HG02840 (cell line): ENCODE data around the gene TMEM223.
A peak's percentile ranks its signal among the peaks of the same experiment; 100 is the strongest.
"Not testable (repeated sequence)": the region's sequence is repeated elsewhere in the genome, so short reads cannot be mapped to it uniquely, and the experiment has no call there.

Experiments used
- ATAC-seq: cut with Tn5 transposase; IDR thresholded peaks from one replicate; pipeline ENCODE4 v1.9.1; 2021; ENCODE audit warnings: mild to moderate bottlenecking, moderate library complexity, moderate number of reproducible peaks; ENCODE audit not compliant: unreplicated experiment, low FRiP score

Gene TMEM223, protein sequence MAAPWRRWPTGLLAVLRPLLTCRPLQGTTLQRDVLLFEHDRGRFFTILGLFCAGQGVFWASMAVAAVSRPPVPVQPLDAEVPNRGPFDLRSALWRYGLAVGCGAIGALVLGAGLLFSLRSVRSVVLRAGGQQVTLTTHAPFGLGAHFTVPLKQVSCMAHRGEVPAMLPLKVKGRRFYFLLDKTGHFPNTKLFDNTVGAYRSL

DNA sequence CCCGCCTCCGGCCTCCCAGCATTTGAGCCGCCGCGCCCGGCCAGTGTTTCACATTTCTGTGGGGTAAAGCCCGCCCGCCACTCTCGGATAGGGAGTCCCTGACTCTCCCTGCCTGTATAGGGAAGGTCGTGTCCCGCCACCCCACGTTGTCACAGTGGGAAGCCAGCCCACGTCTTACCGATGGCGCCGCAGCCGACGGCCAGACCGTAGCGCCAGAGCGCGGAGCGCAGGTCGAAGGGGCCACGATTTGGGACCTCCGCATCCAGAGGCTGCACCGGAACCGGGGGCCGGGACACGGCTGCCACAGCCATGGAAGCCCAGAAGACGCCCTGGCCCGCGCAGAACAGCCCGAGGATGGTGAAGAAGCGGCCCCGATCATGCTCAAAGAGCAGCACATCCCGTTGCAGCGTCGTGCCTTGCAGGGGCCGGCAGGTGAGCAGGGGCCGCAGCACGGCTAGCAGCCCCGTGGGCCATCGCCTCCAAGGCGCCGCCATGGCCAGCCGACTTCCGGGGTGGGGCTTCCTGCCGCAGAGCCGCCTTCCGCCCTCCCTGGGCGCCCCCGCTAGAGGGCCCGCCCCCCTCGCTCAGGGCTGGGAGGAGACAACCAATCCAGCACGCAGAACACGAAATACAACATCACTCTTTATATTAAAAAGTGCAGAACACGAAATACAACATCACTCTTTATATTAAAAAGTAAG is at the start of gene TMEM223:
Gene TMEM223 (minus strand): TSS at position 506 of the 701 bp plus-strand sequence. CDS start 12 bp downstream, at position 494.
- ATAC-seq: peak; percentile 46

DNA sequence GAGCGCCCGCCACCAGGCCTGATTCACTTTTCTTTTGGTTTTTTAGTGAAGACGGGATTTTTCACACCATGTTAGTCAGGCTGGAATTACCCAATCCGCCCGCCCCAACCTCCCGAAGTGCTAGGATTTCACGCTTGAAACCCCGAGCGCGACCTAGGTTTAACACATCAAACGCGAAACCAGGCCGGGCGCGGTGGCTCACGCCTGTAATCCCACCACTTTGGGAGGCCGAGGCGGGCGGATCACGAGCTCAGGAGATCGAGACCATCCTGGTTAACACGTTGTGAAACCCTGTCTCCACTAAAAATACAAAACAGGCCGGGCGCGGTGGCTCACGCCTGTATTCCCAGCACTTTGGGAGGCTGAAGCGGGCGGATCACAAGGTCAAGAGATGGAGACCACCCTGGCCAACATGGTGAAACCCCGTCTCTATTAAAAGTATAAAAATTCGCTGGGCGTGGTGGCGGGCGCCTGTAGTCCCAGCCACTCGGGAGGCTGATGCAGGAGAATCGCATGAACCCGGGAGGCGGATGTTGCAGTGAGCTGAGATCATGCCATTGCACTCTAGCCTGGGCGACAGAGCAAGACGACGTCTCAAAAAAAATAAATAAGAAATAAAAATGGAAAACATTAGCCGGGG is 49.0 kb upstream of the TMEM223 start:
- peak; percentile 4 for ATAC-seq

DNA sequence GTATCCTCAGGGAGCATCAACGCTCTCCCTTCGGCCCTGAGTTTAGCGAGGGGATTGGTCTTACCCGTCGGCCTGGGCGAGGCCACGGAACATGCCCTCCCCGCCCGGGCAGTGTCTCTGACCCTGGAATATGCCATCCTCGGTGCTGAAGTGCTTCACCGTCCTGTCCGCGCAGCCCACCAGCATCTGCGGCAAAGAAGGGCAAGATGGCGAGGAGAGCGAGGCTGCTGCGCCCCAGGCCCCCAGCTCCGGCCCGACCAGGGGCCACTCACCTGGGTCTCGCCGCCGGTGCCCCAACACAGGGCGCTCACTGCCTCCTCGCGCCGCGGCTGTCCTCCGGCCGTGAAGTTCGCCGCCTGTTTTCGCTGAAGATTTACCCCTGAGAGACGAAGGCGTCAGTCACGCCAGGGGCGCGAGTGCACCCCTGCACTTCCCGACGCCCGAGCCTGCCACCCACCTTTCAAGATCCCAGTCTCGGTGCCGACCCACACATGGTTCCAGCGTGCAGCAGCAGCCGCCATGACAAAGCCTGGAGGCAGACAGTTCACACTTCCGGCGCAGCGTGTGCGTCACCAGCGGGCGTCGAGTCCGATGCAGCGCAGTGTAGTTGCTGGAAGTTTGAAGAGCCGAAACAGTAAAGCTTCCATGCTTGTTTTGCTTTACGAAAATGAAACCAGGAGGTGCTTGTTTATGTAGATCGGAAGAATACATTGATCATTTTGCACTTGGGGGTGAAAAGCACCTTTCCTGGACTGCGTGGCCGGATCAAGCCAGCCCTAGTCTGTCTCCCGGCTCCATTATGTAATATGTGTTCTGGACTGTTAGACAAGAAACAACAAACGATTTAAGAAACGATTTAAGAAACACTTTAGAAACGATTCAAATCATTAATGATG is 47.5 kb upstream of the TMEM223 start, which contains the start of gene WDR74:
Gene WDR74 (minus strand): TSS at position 541 of the 896 bp plus-strand sequence. CDS start 20 bp downstream, at position 521.
- peak; percentile 40 for ATAC-seq

DNA sequence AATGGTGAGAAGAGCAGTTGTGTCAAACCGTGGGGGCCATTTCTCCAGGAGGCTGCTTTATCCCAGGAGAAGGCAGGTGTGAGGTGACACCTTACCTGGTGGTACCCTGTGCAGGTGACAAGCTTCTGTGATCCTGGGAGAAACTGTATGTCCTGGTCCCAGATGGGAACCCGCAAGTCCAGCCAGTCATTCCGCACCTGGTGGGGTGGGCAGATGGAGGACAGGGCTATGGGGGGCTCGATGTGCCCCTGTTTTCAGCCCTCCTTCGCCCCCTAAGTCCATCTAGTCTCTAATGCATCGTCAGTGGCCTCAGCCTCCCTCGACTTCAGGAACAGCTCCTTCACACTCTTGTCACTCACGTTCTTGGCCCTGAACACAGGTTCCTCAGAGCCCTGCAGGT is 43.5 kb upstream of the TMEM223 start:
- no peak for ATAC-seq

DNA sequence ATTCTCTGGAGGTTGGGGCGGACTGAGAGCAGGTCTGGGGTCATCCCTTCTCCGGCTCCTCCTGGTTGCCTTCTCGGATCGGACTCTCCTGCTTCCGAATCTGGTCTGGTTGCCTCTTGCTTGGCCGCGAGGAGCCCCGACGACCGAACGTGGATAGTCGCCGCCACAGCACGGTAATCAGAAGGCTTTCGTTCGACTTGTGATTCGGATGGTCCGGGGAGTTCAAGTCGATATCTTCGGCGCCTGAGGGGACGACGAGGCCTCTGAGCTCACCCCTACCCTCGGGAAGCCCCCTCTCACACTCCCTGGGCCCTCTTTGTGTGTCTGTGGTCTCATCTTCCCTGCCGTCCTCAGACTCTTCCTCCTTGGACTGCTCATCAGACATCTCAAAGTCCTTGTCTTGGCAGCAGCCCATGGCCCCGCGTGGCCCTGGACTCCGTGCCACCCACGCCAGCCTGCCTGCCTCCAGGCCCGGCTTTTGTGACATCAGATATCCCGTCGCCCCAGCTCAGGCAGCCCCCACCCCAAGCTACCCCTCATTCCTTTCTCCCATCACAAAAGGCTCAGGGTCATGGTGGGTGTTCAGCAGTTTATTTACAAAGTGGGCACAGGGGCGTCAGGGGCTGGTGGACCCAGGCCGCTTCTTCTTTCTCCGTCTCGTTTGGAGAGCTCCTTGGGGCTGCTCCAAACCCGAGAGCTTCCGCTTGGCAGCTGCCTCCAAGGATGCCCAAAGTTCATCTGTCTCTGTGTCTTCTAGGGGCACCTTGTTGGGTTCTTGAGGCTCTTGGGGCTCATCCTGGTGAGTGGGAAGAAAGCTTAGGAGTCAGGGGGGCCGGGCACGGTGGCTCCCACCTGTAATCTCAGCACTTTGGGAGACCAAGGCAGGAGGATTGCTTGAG is 40.8 kb upstream of the TMEM223 start, which contains the start of gene TEX54:
Gene TEX54 (minus strand): TSS at position 506 of the 899 bp plus-strand sequence.
- peak; percentile 10 for ATAC-seq

DNA sequence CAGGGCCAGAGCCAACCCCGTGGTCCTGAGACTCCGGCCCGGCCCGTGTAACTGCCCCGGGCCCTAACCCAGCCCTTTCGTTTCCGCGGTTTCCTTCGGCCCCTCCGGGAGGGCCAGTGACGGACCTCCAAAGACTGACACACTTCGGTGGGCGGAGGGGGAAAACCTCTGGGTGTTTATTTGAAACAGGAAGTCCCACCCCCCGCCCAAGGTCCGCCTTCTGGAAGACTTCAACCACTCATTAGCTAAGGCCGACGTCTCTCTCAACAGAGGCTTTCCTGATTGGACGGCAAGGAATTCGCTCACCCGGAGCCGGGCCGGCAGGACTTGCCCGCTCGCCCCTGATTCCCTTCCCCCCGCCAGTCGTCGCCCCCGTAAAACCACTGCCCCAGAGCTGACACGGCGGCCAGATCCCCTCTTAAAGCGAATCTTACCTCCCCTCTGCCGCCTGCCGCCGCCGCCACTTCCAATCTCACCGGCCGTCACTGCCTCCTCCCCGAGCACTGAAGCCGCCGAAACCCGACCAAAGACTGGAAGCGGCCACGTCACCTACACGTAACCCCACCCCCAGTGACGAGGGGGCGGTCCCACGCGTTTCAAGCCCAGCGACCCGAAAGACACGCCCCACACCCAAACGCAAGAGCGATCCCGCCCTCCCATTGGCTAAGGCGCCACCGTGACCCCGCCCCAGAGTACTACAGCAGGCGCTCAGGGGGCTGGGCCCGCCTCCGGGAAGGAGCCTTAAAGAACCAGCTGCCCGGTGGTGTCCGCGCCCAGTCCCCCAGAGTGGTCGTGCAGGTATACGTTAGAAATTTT is 39.9 kb upstream of the TMEM223 start, which contains the start of gene STX5:
Gene STX5 (minus strand): TSS at position 532 of the 816 bp plus-strand sequence. CDS start 808 bp downstream, outside the sequence.
- peak; percentile 76 for ATAC-seq

DNA sequence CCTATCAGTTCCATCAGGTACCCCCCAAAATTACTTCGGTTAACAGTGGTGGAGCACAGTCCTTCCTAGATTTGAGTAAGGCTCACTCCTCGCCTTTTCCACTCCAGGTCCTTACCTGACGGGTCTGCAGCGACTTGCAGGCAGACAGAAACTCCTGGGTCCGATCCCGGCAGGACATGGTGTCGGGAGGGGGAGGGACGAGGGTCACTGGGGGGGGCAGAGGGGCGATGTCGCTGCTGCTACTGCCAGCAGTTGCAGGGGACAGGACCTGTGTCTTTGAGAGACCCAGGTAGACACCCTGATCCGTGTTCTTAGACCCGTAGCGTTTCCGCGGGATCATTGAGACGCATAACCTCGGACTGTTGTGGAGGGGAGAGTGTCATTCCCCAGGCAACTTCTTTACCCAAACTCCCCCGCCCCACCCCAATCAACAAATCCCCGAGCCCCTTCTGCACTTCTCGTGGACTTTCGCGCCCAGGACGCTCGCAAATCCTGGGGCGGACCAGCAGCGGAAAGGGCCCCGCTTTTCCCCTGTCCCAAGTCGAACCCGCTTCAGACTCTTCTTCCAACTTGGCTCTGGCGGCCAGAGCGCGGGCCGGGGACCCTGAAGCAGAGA is 39.2 kb upstream of the TMEM223 start:
- no peak for ATAC-seq

DNA sequence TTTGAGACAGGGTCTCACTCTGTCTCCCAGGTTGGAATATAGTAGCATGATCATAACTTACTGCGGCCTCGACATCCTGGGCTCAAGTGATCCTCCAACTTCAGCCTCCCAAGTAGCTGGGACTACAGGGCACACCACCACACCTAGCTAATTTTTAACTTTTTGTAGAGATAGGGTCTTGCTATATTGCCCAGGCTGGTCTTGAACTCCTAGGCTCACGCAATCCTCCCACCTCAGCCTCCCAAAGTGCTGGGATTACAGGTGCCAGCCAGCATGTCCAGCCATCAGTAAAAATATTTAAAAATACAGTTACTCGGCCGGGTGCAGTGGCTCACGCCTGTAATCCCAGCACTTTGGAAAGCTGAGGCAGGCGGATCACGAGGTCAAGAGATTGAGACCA is 36.3 kb upstream of the TMEM223 start:
- ATAC-seq: not testable (repeated sequence)

DNA sequence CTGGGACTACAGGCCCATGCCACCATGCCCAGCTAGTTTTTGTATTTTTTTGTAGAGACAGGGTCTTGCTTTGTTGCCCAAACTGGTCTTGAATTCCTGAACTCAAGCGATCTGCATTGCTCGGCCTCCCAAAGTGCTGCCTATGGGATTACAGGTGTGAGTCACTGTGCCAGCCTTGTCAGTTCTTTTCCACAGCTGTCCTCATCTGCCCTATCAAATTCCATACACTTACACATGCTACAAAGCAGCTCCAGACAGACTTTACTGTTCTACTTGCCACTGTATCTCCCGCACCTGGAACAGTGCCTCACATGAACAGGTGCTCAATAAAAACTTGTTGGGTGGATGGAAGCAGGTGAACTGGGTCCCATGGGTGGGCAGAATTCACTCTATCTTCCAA is 31.9 kb upstream of the TMEM223 start:
- ATAC-seq: no peak

DNA sequence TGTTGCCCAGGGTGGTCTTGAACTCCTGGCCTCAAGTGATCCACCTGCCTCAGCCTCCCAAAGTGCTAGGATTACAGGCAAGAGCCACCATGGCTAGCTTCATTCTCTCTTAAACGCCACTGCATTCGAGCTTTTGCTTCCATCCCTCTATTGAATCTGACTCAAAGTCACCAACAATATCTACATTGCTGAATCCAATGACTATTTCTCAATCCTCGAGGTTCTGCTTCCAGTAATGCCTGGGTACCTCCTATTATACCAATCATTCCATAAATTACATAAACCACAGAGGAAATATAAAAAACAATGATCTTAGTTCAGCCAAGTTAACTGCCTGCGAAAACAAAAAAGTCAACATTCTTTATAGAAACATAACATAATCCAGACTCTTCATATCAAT is 25.3 kb upstream of the TMEM223 start:
- no peak for ATAC-seq

DNA sequence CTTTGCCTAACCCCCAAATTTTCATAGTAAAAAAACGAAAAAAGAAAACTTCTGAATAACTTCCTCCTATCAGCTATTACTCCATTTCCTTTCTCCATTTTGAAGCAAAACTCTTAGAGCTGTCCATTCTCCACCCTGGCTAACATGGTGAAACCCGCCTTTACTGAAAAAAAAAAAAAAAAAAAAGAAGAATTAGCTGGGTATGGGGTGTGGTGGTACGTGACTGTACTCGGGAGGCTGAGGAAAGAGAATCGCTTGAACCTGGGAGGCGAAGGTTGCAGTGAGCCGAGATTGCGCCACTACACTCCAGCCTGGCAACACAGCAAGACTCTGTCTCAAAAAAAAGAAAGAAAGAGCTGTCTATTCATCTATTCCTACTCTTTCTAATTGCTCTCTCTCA is 24.8 kb upstream of the TMEM223 start:
- no peak for ATAC-seq

DNA sequence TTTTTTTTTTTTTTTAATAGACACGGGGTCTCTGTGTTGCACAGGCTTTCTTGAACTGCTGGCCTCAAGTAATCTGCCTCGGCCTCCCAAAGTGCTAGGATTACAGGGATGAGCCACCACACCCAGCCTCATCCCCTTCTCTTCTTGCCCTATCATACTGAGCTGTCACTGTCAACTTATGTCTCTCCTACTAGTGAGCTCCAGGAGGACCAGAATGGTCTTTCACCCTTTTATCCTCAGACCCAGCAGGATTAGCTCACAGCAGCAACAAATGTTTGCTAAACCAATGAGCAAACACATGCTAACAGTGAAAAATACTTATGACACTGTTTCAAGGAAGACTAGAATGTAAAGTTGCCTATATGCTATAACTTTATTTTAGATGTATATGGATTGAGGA is 19.9 kb upstream of the TMEM223 start:
- no peak for ATAC-seq

DNA sequence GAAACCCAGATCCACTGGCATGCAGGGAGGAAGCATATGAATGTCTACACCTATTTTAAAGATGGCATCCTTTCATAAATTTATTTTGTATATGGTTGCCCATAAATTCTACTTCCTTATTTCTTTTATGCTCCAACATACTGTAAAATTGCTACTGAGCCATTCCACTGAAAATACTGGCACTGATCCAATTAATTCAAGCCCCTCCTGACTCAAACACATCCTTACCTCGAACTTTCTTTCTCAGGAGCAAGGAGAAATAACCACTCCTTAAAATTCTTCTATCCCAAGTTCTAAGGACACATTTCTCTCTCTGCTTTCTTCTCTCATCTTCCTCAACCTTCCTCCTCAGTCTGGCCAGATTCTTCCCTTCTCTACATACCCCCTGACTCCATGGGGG is 18.9 kb upstream of the TMEM223 start:
- ATAC-seq: no peak

DNA sequence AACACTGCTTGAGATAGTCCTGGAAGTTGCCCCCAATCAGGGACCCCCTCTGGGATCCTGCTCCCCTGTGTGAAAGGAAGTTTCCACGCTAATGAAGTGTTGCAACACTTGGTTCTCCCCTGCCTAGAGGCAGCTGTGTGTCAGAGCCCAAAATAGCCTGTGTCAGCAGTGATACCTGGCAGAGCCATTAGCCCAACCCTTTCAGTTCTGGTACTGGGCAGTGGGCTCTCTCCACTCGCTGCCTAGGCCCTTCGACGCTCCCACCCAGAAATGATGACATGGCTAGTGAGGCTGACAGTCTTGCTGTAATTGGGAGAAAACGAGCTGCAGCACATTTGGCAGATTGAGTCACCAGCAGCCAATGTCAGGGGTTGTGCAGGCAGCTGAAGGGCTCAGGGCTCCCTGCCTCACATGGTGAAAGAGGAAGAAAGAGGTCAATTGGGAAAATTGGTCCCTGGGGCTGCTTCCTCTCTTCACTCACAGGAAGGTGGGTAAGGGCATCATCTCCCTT is 14.9 kb upstream of the TMEM223 start:
- ATAC-seq: no peak

DNA sequence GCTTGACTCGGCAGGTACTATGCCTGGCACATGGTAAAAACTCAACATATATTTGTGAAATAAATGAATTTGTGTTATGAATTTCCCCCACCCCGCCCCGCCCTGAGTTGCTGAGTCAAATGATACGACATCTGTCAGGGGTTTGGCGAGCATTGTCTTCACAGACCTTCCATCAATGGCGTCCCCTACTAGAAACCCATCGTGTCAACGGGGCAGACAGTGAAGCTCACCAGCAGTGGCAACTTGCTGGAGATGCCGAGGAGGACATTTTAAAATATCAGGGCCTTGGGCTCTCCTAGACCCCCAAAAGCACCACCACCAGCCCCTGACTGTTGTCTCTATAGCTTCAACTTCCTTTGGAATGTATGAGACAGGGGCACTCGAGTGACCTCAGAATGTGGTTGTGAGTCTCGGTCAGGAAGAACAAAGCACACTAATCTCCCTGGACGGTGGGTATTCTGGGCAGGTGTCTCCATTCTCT is 14.2 kb upstream of the TMEM223 start:
- no peak for ATAC-seq

DNA sequence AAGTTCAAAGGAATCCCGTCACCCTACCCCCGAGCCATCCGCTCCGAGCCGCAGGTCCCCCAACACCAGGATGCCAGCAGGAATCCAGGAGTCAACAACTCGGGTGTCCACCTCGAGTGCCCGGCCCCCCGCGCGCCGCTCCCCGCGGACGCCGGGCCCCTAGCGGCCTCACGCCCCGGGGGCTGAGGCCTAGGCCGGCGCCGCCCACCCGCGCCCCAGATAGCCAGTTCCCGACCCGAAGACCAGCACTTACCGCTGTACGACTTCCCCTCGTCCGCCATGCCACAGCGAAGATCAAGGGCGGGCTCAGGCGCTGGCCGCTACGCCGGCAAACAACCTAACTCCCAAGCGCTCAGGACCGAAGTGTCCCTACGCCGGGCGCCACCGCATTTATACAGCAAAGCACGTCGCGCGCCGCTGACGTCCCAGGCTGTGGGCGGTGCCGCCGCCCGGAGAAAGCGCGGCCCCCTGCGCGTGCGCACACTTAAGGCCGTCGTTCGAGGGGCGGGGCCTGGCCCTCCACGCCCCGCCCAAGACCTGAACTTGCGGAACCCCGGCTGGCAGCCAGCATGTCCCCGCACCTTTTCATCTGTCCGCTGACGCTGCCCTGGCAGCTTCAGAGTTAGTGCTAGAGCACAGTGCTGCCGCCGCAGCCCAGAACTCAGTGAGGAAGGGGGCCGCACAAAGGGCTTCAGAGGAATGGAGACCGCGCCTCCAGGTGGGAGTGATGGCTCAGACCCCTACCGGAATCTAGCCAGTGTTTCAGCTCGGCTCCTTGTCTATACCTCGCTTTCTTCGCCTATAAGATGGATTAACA is 13.5 kb upstream of the TMEM223 start, which contains the start of gene NXF1:
Gene NXF1 (minus strand): TSS at position 365 of the 817 bp plus-strand sequence. CDS start 84 bp downstream, at position 281.
- peak; percentile 80 for ATAC-seq
